Breast epithelium (tissue), 4 donors: ENCODE results near the gene SDR39U1. TPM values are rescaled to one million over a fixed set of nuclear protein-coding genes. Genes with fewer than 3 reads are reported as not detected.
A peak's percentile ranks its signal among the peaks of the same experiment; 100 is the strongest.

Experiments used
- DNase-seq, 2 donors: peaks; one replicate each; pipeline ENCODE4 v3.0.0-alpha.2; 2019; ENCODE audit warnings: low spot score in 2 of 2
- H3K27ac ChIP-seq, 2 donors: fragments of 200-600 bp; sonication (generic) in 1 of 2; one replicate each; pipeline ENCODE4 v1.5.1; 2016 to 2019; ENCODE audit warnings: mild to moderate bottlenecking in 1 of 2
- H3K27me3 ChIP-seq, 2 donors: fragments of 200-600 bp; sonication (generic) in 1 of 2; one replicate each; pipeline versions ENCODE4 v1.5.1 to v1.6.0; 2017 to 2019; ENCODE audit warnings: control low read depth in 1 of 2, mild to moderate bottlenecking in 1 of 2
- H3K36me3 ChIP-seq: fragments of 200-600 bp; one replicate; pipeline ENCODE4 v1.5.1; 2019
- H3K4me1 ChIP-seq, 2 donors: fragments of 200-600 bp; sonication (generic); one replicate each; pipeline ENCODE4 v1.5.1; 2016 to 2019; ENCODE audit warnings: control low read depth in 1 of 2
- H3K4me3 ChIP-seq, 3 donors: fragments of 200-600 bp; sonication (generic); 1 replicate in 2 of 3; 2 replicates in 1 of 3; pipeline ENCODE4 v1.5.1; 2016 to 2019; ENCODE audit warnings: mild to moderate bottlenecking in 3 of 3, moderate library complexity in 2 of 3
- H3K9me3 ChIP-seq, 2 donors: fragments of 200-600 bp; sonication (generic) in 1 of 2; one replicate each; pipeline ENCODE4 v1.5.1; 2016 to 2019; ENCODE audit warnings: control low read depth in 1 of 2
- CTCF ChIP-seq, 3 donors: fragments of 450-650 bp; IDR thresholded peaks; one replicate each; pipeline ENCODE4 v1.5.1; 2016 to 2017; ENCODE audit warnings: antibody characterized with exemption in 3 of 3, mild to moderate bottlenecking in 3 of 3, moderate library complexity in 3 of 3
- POLR2A ChIP-seq: fragments of 450-650 bp; IDR thresholded peaks from one replicate; pipeline ENCODE4 v1.6.1; 2016; ENCODE audit warnings: antibody characterized with exemption, mild to moderate bottlenecking, moderate library complexity
- POLR2AphosphoS5 ChIP-seq, 3 donors: sonication (generic); formaldehyde crosslinking; IDR thresholded peaks; one replicate each; pipeline ENCODE4 v1.6.1; 2017; ENCODE audit warnings: antibody characterized with exemption in 3 of 3
- intact Hi-C: fragments of 100-400 bp; cut with DNase I; formaldehyde crosslinking; loops from one replicate; pipeline ENCODE4 v1.15.1; 2023; ENCODE audit warnings: low total_unique reads
- total RNA-seq, 3 donors: library from RNA; depleted of rRNA; stranded (reverse); fragments of >200 nt; gene quantifications; one replicate each; pipeline ENCODE4 v1.1.0, GENCODE V29; 2016

SDR39U1 gene
- total RNA-seq, 3 donors from 2014 or later: 42.1 to 63.4 (median 53.4) TPM

- no peaks in the 10 kb centered on the region for H3K27me3 ChIP-seq
- peak overlapping the region; percentile 96 to 100 for H3K27ac ChIP-seq
- no peaks in the 10 kb centered on the region for H3K9me3 ChIP-seq
- intact Hi-C loops: loop anchor here (2.0 kb wide), 1 partner anchor 62 kb away; the partner anchor contains the start of gene NFATC4
- no peaks in the 10 kb centered on the region for H3K36me3 ChIP-seq
- no peak for DNase-seq
- H3K4me1 ChIP-seq: peaks cover 6 to 14% of the 10 kb centered on the region in 2 donors
- no peak for TF ChIP-seq CTCF (IDR thresholded peaks at IDR 0.05)
- no peak for TF ChIP-seq POLR2A
- no peak for TF ChIP-seq POLR2AphosphoS5 (IDR thresholded peaks at IDR 0.05)
- peak overlapping the region; percentile 65 to 94 (median 91) for H3K4me3 ChIP-seq
These were observed 11.7 kb downstream of the SDR39U1 start for GRCh38 chr14:24430682-24431568.

GRCh38 chr14:24430143-24430681, 12.4 kb downstream of the SDR39U1 start:
- peak overlapping the region; percentile 65 to 94 (median 91) for H3K4me3 ChIP-seq
- peak overlapping the region; percentile 96 to 100 for H3K27ac ChIP-seq
- no peaks in the 10 kb centered on the region for H3K36me3 ChIP-seq
- H3K9me3 ChIP-seq: no peaks in the 10 kb centered on the region
- intact Hi-C loops: loop anchor here (2.0 kb wide), 1 partner anchor 61 kb away; the partner anchor contains the start of gene NFATC4
- no peaks in the 10 kb centered on the region for H3K27me3 ChIP-seq
- H3K4me1 ChIP-seq: peaks cover 6 to 14% of the 10 kb centered on the region in 2 donors
- TF ChIP-seq POLR2AphosphoS5 (IDR thresholded peaks at IDR 0.05): peak in 1 of 3 donors; percentile 9
- no peak for TF ChIP-seq CTCF (IDR thresholded peaks at IDR 0.05)
- peak in 1 of 2 donors; percentile 61 for DNase-seq

GRCh38 chr14:24429395-24430142, 13.0 kb downstream of the SDR39U1 start, which contains the start of the genes CBLN3 and KHNYN:
Gene CBLN3, minus strand, starts transcription at chr14:24429668. Its CDS starts 614 bp downstream, at chr14:24429054.
Gene KHNYN, plus strand, starts transcription at chr14:24429954. Its CDS starts 777 bp downstream, at chr14:24430731.
- intact Hi-C loops: loop anchor here (2.0 kb wide), 2 partner anchors 61 to 93 kb away; partner anchors contain the start of gene NFATC4
- H3K27ac ChIP-seq: peak within 1 kb of the TSS; percentile 96 to 100
- H3K4me3 ChIP-seq: peak within 1 kb of the TSS; percentile 65 to 94 (median 91)
- no peaks in the 10 kb centered on the region for H3K36me3 ChIP-seq
- TF ChIP-seq POLR2AphosphoS5 (IDR thresholded peaks at IDR 0.05) (peak; percentile 96 to 99 (median 97)), POLR2A (peak; percentile 98), CTCF (IDR thresholded peaks at IDR 0.05) (peak in 1 of 3 donors; percentile 11)
- no peaks in the 10 kb centered on the region for H3K9me3 ChIP-seq
- H3K27me3 ChIP-seq: no peaks in the 10 kb centered on the region
- peak; percentile 89 to 91 for DNase-seq
- peaks cover 6 to 14% of the 10 kb centered on the region in 2 donors for H3K4me1 ChIP-seq

- H3K27me3 ChIP-seq: no peaks in the 10 kb centered on the region
- DNase-seq: no peak
- H3K36me3 ChIP-seq: no peaks in the 10 kb centered on the region
- peak overlapping the region; percentile 96 to 100 for H3K27ac ChIP-seq
- no peaks in the 10 kb centered on the region for H3K9me3 ChIP-seq
- intact Hi-C loops: loop anchor here (1.0 to 2.0 kb wide), 2 partner anchors 17 to 92 kb away; no protein-coding TSS in a partner anchor
- peak overlapping the region; percentile 65 to 94 (median 91) for H3K4me3 ChIP-seq
- no peak for TF ChIP-seq CTCF (IDR thresholded peaks at IDR 0.05)
- TF ChIP-seq POLR2AphosphoS5 (IDR thresholded peaks at IDR 0.05): no peak
- no peak for TF ChIP-seq POLR2A
- H3K4me1 ChIP-seq: peaks cover 6 to 14% of the 10 kb centered on the region in 2 donors
These were observed 13.8 kb downstream of the SDR39U1 start for GRCh38 chr14:24428628-24429394.
